ENCODE results near the gene NUP88.

Gene NUP88

DNA sequence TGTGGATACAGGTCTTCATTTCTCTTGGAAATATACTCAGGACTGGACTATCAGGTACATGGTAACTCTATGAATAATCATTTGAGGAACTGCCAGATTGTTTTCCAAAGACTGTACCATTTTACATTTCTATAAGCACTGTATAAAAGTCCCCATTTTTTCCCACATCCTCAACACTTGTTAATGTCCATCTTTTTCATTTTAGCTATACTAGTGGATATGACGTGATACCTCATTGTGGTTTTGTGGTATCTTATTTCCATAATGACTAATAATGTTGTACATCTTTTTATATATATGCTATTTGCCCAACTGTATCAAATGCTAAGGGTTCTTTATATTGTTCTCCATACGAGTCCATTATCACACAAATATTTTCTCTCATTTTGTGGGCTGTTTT lies 22.9 kb downstream of the NUP88 start:
- Histone ChIP-seq H3K4me3 (no peak overlapping the region), H3K27me3 (no peaks in the 10 kb centered on the region), H3K4me1 (no peaks in the 10 kb centered on the region), H3K27ac (no peak overlapping the region), H4K20me1 (peaks cover 35% of the 10 kb centered on the region), H3K4me2 (no peak overlapping the region), H3K9me3 (0 out of 2 replicates have a peak, but pooled peaks cover 4% of the 10 kb centered on the region), H3K9ac (no peak overlapping the region), H3K36me3 (peaks cover 99% of the 10 kb centered on the region)
- TF ChIP-seq Cebpa-rat (IDR thresholded peaks at IDR 0.05), result no peak

DNA sequence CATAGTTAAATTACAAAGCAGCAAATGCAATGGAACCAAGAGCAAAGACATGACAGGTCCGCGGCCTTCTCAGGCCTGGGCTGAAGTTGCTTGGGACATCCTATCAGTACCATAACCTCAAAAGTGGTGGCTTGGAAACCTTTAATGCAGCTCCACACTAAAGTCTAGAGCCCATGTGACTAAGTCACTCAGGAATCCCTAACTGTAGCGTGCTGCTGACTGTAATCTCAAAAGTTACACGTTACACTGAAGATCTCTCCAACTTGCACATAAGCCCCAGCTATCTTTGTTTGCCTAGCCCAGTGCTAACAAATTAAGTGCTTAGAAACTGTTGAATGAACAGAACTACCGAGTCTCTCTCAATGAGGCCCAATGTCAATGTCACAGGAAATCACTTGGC lies 27.8 kb downstream of the NUP88 start:
- no peak for TF ChIP-seq Cebpa-rat (IDR thresholded peaks at IDR 0.05)
- Histone ChIP-seq H4K20me1 (peaks cover 26% of the 10 kb centered on the region), H3K27ac (no peak overlapping the region), H3K4me2 (no peak overlapping the region), H3K9me3 (no peaks in the 10 kb centered on the region), H3K36me3 (peaks cover 100% of the 10 kb centered on the region), H3K27me3 (no peaks in the 10 kb centered on the region), H3K4me1 (no peaks in the 10 kb centered on the region), H3K9ac (0 out of 2 replicates have a peak overlapping the region, but pooled peaks have one; percentile 6), H3K4me3 (no peak overlapping the region)

DNA sequence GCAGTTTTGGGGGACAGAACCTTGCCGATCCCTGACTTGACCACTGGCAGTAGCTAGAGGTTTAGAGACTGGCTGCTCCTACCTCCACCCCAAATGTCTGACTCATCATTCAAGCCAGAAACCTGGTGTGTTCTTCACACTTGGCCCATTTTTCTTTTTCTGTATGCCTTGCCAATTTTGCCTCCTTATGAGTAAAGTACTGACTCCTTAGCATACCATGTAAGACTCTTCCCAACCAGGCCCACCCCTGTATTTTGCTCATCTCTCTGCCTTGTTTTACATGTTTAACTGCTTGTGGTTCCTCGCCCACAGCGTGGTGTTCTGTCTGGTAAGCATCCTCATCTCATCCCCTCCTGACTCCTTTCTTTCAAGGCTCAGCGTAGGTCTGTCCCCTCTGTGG lies 37.9 kb downstream of the NUP88 start:
- Histone ChIP-seq H3K4me3 (no peak overlapping the region), H3K4me2 (no peak overlapping the region), H4K20me1 (no peaks in the 10 kb centered on the region), H3K9ac (no peak overlapping the region), H3K4me1 (no peaks in the 10 kb centered on the region), H3K27ac (no peak overlapping the region), H3K9me3 (no peaks in the 10 kb centered on the region), H3K36me3 (peaks cover 99% of the 10 kb centered on the region), H3K27me3 (no peaks in the 10 kb centered on the region)
- no peak for TF ChIP-seq Cebpa-rat (IDR thresholded peaks at IDR 0.05)

DNA sequence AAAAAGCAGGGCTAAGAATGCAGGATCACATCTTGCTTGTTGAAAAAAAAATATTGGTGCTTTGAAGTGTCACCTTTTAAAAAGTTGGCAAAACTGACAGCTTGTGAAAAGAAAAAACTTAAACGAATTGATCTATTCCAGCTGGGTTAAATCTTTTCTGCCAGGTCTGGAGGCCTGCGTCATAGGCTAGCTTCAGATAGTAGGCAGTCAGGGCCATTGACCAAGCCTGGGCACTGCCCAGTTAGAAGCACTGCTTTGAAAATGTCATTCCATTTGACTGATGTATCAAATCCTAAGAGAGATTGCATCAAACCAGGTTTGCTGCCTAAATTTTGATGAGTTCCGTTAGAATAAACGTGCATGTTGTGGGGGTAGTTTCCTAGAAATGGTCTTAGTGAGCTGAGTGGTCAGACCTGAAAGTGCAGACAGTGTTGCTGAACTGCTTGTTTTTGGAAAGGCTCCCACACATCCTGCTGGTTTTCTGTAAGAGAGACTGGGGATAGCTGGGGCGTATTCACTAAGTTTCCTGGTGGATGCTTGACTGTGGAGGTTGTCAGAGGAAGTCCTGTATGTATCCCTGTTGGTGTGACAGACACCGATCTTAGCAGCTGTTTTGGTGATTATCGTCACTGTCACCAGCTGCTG lies 38.8 kb downstream of the NUP88 start:
- TF ChIP-seq Cebpa-rat (IDR thresholded peaks at IDR 0.05), result no peak
- Histone ChIP-seq H3K9ac (no peak overlapping the region), H3K4me1 (no peaks in the 10 kb centered on the region), H3K27ac (no peak overlapping the region), H3K9me3 (no peaks in the 10 kb centered on the region), H3K4me3 (no peak overlapping the region), H3K27me3 (no peaks in the 10 kb centered on the region), H4K20me1 (no peaks in the 10 kb centered on the region), H3K36me3 (peaks cover 99% of the 10 kb centered on the region), H3K4me2 (no peak overlapping the region)

DNA sequence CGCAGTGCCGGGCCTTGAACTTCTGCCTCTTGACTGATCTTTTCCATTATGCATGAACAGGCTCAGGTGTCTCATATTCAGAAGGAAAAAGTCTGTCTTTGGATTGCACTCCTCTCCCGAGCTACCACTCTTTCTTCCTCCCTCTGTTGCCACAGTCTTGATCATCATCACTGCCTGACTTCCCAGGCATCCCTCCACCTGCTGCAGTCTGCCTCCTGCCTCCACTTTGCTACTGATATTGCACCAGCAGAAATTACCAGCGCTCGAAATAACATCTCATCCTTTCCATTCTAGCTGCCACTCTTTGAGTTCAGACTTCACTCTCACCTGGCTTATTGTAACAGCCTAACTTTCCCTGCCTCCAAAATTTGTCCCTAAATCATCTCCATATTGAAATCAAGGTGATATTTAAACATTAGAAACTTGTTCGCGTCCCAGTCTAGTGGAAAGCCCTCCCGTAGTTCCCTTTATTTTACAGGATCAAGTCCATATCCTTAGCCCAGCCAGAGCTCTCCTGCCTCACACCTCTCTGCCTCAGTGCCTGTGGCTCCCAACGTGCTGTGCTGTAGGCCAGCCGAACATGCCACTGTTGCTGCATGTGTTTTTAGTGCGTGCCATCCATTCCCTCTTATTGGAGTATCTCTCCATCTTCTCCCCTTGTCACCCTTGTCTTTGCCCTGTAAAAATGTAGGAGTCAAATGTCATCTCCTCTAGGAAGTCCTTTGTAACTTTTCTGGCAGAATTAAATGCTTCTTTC lies 39.9 kb downstream of the NUP88 start:
- Histone ChIP-seq H4K20me1 (no peaks in the 10 kb centered on the region), H3K4me2 (no peak overlapping the region), H3K36me3 (peaks cover 99% of the 10 kb centered on the region), H3K9me3 (no peaks in the 10 kb centered on the region), H3K9ac (no peak overlapping the region), H3K27me3 (no peaks in the 10 kb centered on the region), H3K4me1 (0 out of 2 replicates have a peak, but pooled peaks cover 2% of the 10 kb centered on the region), H3K27ac (no peak overlapping the region), H3K4me3 (no peak overlapping the region)
- TF ChIP-seq Cebpa-rat (IDR thresholded peaks at IDR 0.05), result no peak

DNA sequence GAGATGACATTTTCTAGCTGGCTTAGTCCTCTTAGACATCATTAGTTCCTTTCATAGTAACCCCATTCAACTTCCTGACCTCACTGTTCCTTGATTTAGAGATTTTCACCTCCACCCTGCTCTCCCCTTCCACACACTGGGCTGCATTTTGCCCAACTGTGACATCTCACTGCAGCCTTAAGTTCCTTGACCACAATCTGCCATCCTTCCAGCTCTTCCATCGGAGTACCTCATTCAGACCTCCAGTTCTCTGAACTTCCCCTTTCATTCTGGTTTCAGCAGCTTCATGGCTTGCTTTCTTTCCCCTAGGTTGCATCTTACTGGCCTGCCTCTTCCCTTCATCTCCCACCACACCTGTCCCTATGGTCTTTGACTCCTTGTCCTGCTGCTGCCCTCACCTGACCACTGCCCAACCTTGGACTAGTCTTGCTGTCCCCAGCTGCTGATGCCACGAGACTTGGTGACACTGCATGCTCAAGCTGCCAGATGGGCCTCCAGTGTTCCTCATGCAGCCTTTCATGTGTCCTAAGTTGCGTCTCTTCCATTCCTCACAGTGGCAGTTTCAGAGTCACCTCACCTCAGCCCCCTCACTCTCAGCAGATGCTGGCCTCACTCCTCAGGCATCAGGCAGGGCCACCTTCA lies 40.8 kb downstream of the NUP88 start:
- no peaks in the 10 kb centered on the region for H3K27me3 ChIP-seq
- H3K27ac ChIP-seq, result no peak overlapping the region
- no peak overlapping the region for H3K4me3 ChIP-seq
- TF ChIP-seq Cebpa-rat (IDR thresholded peaks at IDR 0.05), result no peak
- H3K9ac ChIP-seq, result no peak overlapping the region
- H3K4me1 ChIP-seq, result peaks cover 10% of the 10 kb centered on the region
- H4K20me1 ChIP-seq, result no peaks in the 10 kb centered on the region
- H3K9me3 ChIP-seq, result no peaks in the 10 kb centered on the region
- H3K4me2 ChIP-seq, result no peak overlapping the region
- peaks cover 99% of the 10 kb centered on the region for H3K36me3 ChIP-seq

DNA sequence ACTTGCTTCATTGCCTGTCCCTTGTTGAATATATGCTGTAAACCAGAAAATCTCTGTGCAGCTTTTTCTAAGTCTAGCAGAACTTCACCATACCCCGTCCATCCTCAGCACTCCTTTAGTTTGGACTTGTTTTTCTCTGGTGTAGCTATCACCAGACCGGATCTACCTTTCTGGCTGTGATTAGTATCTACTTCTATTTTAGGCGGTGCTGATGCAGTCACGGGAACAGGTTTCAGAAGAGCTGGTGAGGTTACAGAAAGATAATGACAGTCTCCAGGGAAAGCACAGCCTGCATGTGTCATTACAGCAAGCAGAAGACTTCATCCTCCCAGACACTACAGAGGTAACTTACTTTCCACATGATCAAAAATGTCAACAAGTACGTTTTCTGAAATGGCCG lies 46.4 kb downstream of the NUP88 start:
- Histone ChIP-seq H3K9ac (peak overlapping the region; percentile 1; the same call in 1 of the 2 replicates), H4K20me1 (no peaks in the 10 kb centered on the region), H3K36me3 (peaks cover 92% of the 10 kb centered on the region), H3K9me3 (no peaks in the 10 kb centered on the region), H3K4me1 (peaks cover 26% of the 10 kb centered on the region), H3K4me3 (no peak overlapping the region), H3K27ac (peak overlapping the region; percentile 33; the same call in 1 of the 2 replicates), H3K4me2 (peak overlapping the region; percentile 65), H3K27me3 (no peaks in the 10 kb centered on the region)
- no peak for TF ChIP-seq Cebpa-rat (IDR thresholded peaks at IDR 0.05)

DNA sequence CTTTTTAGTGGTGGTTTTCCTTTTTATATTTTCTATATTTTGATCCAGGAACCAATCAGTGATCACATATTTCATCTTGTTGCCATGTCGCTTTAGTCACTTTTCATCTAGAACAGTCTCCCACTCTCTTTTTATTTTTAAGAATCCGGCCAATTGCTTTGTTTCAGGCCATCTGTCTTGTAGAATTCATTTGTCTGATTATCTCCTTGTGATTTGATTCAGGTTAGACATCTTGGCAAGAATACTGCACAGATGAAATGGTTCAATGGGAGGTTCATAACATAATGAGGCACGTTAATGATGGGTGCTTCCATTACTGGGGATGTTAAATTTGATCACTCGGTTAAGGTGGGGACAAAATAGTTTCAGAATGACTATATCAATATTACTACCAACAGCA lies 49.1 kb downstream of the NUP88 start:
- Histone ChIP-seq H3K27me3 (no peaks in the 10 kb centered on the region), H3K4me1 (peaks cover 26% of the 10 kb centered on the region), H3K9ac (no peak overlapping the region), H3K4me2 (no peak overlapping the region), H3K36me3 (peaks cover 92% of the 10 kb centered on the region), H3K27ac (no peak overlapping the region), H3K9me3 (no peaks in the 10 kb centered on the region), H4K20me1 (no peaks in the 10 kb centered on the region), H3K4me3 (no peak overlapping the region)
- no peak for TF ChIP-seq Cebpa-rat (IDR thresholded peaks at IDR 0.05)

DNA sequence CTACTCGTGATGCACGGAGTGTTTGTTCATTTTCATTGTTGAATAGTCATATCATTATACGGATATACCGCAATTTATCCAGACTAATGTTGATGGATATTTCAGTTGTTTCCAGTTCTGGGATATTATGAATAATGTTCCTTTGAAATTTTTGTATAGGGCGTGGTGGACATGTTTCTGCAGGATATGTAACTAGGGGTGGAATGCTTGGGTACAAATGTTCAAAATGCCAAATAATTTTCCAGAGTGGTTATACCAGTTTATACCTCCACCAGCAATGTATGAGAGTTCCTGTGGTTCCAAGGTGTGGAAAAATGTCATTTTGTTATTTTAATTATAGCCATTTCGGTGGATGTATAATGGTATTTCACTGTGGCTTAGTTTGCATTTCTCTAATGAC lies 53.6 kb downstream of the NUP88 start:
- Histone ChIP-seq H3K9ac (no peak overlapping the region), H3K27me3 (no peaks in the 10 kb centered on the region), H4K20me1 (no peaks in the 10 kb centered on the region), H3K4me1 (peaks cover 13% of the 10 kb centered on the region), H3K4me2 (no peak overlapping the region), H3K9me3 (no peaks in the 10 kb centered on the region), H3K4me3 (no peak overlapping the region), H3K36me3 (peaks cover 81% of the 10 kb centered on the region), H3K27ac (no peak overlapping the region)
- TF ChIP-seq Cebpa-rat (IDR thresholded peaks at IDR 0.05), result no peak

DNA sequence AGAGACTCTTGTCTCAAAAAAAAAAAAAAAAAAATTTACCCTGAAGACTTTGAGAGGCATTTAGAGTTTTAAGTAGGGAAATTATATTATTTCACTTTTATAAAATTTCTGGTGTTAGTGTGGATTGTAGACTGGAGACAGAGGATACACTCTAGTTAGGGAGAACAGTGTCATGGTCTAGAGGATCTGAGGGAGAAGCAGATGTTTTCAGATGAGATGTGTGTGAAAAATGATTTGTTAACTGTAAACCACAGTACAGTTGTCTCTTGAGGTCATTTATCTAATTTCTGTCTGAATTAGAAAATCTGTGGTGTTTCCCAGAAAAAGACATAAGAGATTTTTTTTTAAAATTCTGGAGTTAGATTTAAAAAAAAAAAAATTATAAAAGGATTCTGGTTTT lies 54.8 kb downstream of the NUP88 start:
- H4K20me1 ChIP-seq, result no peaks in the 10 kb centered on the region
- peaks cover 81% of the 10 kb centered on the region for H3K36me3 ChIP-seq
- H3K27me3 ChIP-seq, result no peaks in the 10 kb centered on the region
- H3K9me3 ChIP-seq, result no peaks in the 10 kb centered on the region
- 0 out of 2 replicates have a peak overlapping the region, but pooled peaks have one; percentile 3 for H3K27ac ChIP-seq
- H3K9ac ChIP-seq, result no peak overlapping the region
- H3K4me2 ChIP-seq, result peak overlapping the region; percentile 5; the same call in 1 of the 2 replicates
- no peak for TF ChIP-seq Cebpa-rat (IDR thresholded peaks at IDR 0.05)
- H3K4me1 ChIP-seq, result peaks cover 13% of the 10 kb centered on the region
- H3K4me3 ChIP-seq, result no peak overlapping the region

Measured in BLaER1 (cell line).